WTC11 (cell line): ENCODE measurements around the gene CCNYL1. TPM values are rescaled to one million over a fixed set of nuclear protein-coding genes. Genes with fewer than 3 reads are reported as not detected.

Source experiments
- ATAC-seq: fragments of 200-7000 bp; cut with Tn5 transposase; 2 replicates; pipeline ENCODE4 v1.10.0; 2021; ENCODE audit warnings: mild to moderate bottlenecking, moderate library complexity
- CTCF ChIA-PET: fragments of 300-600 bp; sonication (Branson Sonifier 250); formaldehyde crosslinking; loops from one replicate; lab custom pipeline; 2021; ENCODE audit warnings: antibody characterized with exemption; lab: Charles Lee
- POLR2A ChIA-PET: fragments of 350-600 bp; sonication (Branson Sonifier 250); formaldehyde crosslinking; loops from one replicate; lab custom pipeline; 2021; ENCODE audit warnings: antibody characterized with exemption; lab: Charles Lee
- DNase-seq: peaks from one replicate; pipeline ENCODE4 v3.0.0; 2021; ENCODE audit warnings: low spot score
- H3K27ac Mint-ChIP-seq: 2 replicates; pipeline ENCODE4 v1.8.0; 2021; ENCODE audit warnings: mixed read lengths
- H3K27me3 Mint-ChIP-seq: 2 replicates; pipeline ENCODE4 v1.8.0; 2021; ENCODE audit warnings: low read depth, mild to moderate bottlenecking, moderate library complexity, mixed read lengths
- H3K36me3 Mint-ChIP-seq: 2 replicates; pipeline ENCODE4 v1.8.0; 2021; ENCODE audit warnings: mixed read lengths
- H3K4me1 Mint-ChIP-seq: 2 replicates; pipeline ENCODE4 v1.8.0; 2022; ENCODE audit warnings: mixed read lengths
- H3K4me3 Mint-ChIP-seq: 2 replicates; pipeline ENCODE4 v1.8.0; 2021; ENCODE audit warnings: mild to moderate bottlenecking, moderate library complexity, mixed read lengths
- H3K9me3 Mint-ChIP-seq: 2 replicates; pipeline ENCODE4 v1.8.0; 2021; ENCODE audit warnings: mixed read lengths
- GABPB1 ChIP-seq: sonication (generic); formaldehyde crosslinking; IDR thresholded peaks from 2 replicates; pipeline ENCODE4 v1.8.1; 2023; ENCODE audit warnings: mild to moderate bottlenecking, missing genetic modification reagents
- JAZF1 ChIP-seq: fragments of 250-450 bp; sonication (Bioruptor Pico); IDR thresholded peaks from 2 replicates; pipeline ENCODE4 v1.9.0; 2021; ENCODE audit warnings: moderate library complexity, mild to moderate bottlenecking, inconsistent platforms
- KAT7 ChIP-seq: sonication (generic); formaldehyde crosslinking; IDR thresholded peaks from 2 replicates; pipeline ENCODE4 v1.8.1; 2023; ENCODE audit warnings: missing genetic modification reagents, mild to moderate bottlenecking, borderline replicate concordance
- MXD4 ChIP-seq: fragments of 250-450 bp; sonication (Bioruptor Pico); IDR thresholded peaks from 2 replicates; pipeline ENCODE4 v1.8.0; 2021; ENCODE audit warnings: mild to moderate bottlenecking, moderate library complexity, borderline replicate concordance
- MYBL2 ChIP-seq: sonication (generic); formaldehyde crosslinking; IDR thresholded peaks from 2 replicates; pipeline ENCODE4 v1.8.1; 2023; ENCODE audit warnings: mild to moderate bottlenecking, moderate library complexity, missing genetic modification reagents
- NFATC4 ChIP-seq: fragments of 250-450 bp; sonication (Bioruptor Pico); IDR thresholded peaks from 2 replicates; pipeline ENCODE4 v1.9.0; 2021; ENCODE audit warnings: mild to moderate bottlenecking
- NFE2L1 ChIP-seq: sonication (generic); formaldehyde crosslinking; IDR thresholded peaks from 2 replicates; pipeline ENCODE4 v1.8.1; 2023; ENCODE audit warnings: missing genetic modification reagents
- SOX15 ChIP-seq: fragments of 250-450 bp; sonication (Bioruptor Pico); IDR thresholded peaks from 2 replicates; pipeline ENCODE4 v1.9.0; 2021; ENCODE audit warnings: mild to moderate bottlenecking
- TCF7 ChIP-seq: sonication (generic); formaldehyde crosslinking; IDR thresholded peaks from 2 replicates; pipeline ENCODE4 v1.8.0; 2022; ENCODE audit warnings: mild to moderate bottlenecking, low read depth, missing genetic modification reagents, moderate library complexity
- TEAD4 ChIP-seq: sonication (generic); formaldehyde crosslinking; IDR thresholded peaks from 2 replicates; pipeline ENCODE4 v1.8.0; 2022; ENCODE audit warnings: mild to moderate bottlenecking, missing genetic modification reagents
- TP53 ChIP-seq: sonication (generic); formaldehyde crosslinking; IDR thresholded peaks from 2 replicates; pipeline ENCODE4 v1.8.1; 2023; ENCODE audit warnings: mild to moderate bottlenecking, missing genetic modification reagents
- ZNF219 ChIP-seq: sonication (generic); formaldehyde crosslinking; IDR thresholded peaks from 2 replicates; pipeline ENCODE4 v1.8.0; 2023; ENCODE audit warnings: missing genetic modification reagents, mild to moderate bottlenecking, borderline replicate concordance
- total RNA-seq: library from RNA; stranded (reverse); gene quantifications from 3 replicates; pipeline ENCODE4 v1.2.3, GENCODE V29; 2021
- TF ChIP-seq, protein P1 (sequence below): fragments of 250-450 bp; sonication (Bioruptor Pico); IDR thresholded peaks from 2 replicates; pipeline ENCODE4 v1.8.0; 2021; ENCODE audit warnings: mild to moderate bottlenecking
- TF ChIP-seq, protein P2 (sequence below): sonication (generic); formaldehyde crosslinking; IDR thresholded peaks from 2 replicates; pipeline ENCODE4 v1.8.0; 2022; ENCODE audit warnings: mild to moderate bottlenecking, missing genetic modification reagents
- TF ChIP-seq, protein P3 (sequence below): fragments of 250-450 bp; sonication (Bioruptor Pico); IDR thresholded peaks from 2 replicates; pipeline ENCODE4 v1.9.0; 2021; ENCODE audit warnings: mild to moderate bottlenecking, borderline replicate concordance
- TF ChIP-seq, protein P4 (sequence below): sonication (generic); formaldehyde crosslinking; IDR thresholded peaks from 2 replicates; pipeline ENCODE4 v1.8.1; 2023; ENCODE audit warnings: mild to moderate bottlenecking, missing genetic modification reagents
- TF ChIP-seq, protein P5 (sequence below): sonication (generic); formaldehyde crosslinking; IDR thresholded peaks from 2 replicates; pipeline ENCODE4 v1.8.1; 2023; ENCODE audit warnings: mild to moderate bottlenecking, missing genetic modification reagents
- TF ChIP-seq, protein P6 (sequence below): sonication (generic); formaldehyde crosslinking; IDR thresholded peaks from 2 replicates; pipeline ENCODE4 v1.8.0; 2022; ENCODE audit warnings: mild to moderate bottlenecking, missing genetic modification reagents

The CCNYL1 gene
- total RNA-seq, 1 experiment from 2014 or later: 31.6 TPM

DNA sequence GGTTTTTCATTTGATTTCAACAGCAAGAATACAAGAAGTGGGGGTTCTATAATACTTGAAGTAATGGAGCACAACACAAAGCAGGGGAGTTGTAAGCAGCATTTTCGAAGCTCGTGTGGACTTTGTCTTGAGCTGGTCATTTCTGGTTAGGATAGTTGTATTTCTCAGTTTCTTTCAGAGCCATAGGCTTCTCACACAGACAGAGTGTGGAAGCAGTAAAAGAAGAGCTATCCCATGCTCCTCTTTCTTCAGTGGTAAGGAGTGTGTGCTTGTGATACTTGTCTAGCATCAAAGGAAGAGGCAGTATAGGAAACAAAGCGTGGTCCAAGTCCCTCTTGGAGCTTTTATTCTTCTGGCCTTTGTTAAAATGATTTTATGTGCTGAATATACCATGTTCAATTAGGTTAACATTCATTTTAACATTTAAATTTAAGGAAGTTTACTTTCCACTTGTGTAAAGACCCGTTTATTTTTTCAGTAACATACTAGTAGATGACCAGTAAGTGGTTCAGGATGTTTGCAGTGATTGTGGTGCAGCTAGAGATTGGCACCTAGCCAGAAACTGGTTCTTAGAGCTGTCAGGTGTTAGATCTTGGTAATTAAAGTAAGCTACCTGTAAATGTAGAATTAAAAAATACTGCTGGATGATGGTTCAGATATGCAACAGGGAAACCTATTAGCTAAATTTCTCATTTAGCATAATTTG lies 14.6 kb downstream of the CCNYL1 start:
- Mint-ChIP-seq H3K36me3 (peaks cover 6% of the 10 kb centered on the region), H3K27ac (peak overlapping the region; percentile 57), H3K4me3 (no peak overlapping the region), H3K4me1 (peaks cover 17% of the 10 kb centered on the region), H3K27me3 (no peaks in the 10 kb centered on the region), H3K9me3 (no peaks in the 10 kb centered on the region)
- ChIA-PET POLR2A (interaction anchor here (0.7 to 2.2 kb wide), 2 partner anchors 14 to 15 kb away, joined by 5 read pairs; partner anchors contain the start of gene CCNYL1), CTCF (interaction anchor here (0.7 to 3.2 kb wide), 4 partner anchors 15 to 346 kb away, joined by 3 to 17 read pairs (median 5); partner anchors contain the start of genes CCNYL1 and METTL21A)
- TF ChIP-seq, protein P1, sequence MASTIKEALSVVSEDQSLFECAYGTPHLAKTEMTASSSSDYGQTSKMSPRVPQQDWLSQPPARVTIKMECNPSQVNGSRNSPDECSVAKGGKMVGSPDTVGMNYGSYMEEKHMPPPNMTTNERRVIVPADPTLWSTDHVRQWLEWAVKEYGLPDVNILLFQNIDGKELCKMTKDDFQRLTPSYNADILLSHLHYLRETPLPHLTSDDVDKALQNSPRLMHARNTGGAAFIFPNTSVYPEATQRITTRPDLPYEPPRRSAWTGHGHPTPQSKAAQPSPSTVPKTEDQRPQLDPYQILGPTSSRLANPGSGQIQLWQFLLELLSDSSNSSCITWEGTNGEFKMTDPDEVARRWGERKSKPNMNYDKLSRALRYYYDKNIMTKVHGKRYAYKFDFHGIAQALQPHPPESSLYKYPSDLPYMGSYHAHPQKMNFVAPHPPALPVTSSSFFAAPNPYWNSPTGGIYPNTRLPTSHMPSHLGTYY (CRISPR knock-in tag): no peak
- no peak for TF ChIP-seq NFATC4 (CRISPR knock-in tag)
- TF ChIP-seq TEAD4 (CRISPR knock-in tag): no peak
- TF ChIP-seq ZNF219: no peak
- TF ChIP-seq, protein P2, sequence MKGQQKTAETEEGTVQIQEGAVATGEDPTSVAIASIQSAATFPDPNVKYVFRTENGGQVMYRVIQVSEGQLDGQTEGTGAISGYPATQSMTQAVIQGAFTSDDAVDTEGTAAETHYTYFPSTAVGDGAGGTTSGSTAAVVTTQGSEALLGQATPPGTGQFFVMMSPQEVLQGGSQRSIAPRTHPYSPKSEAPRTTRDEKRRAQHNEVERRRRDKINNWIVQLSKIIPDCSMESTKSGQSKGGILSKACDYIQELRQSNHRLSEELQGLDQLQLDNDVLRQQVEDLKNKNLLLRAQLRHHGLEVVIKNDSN (CRISPR knock-in tag): no peak
- TF ChIP-seq, protein P3, sequence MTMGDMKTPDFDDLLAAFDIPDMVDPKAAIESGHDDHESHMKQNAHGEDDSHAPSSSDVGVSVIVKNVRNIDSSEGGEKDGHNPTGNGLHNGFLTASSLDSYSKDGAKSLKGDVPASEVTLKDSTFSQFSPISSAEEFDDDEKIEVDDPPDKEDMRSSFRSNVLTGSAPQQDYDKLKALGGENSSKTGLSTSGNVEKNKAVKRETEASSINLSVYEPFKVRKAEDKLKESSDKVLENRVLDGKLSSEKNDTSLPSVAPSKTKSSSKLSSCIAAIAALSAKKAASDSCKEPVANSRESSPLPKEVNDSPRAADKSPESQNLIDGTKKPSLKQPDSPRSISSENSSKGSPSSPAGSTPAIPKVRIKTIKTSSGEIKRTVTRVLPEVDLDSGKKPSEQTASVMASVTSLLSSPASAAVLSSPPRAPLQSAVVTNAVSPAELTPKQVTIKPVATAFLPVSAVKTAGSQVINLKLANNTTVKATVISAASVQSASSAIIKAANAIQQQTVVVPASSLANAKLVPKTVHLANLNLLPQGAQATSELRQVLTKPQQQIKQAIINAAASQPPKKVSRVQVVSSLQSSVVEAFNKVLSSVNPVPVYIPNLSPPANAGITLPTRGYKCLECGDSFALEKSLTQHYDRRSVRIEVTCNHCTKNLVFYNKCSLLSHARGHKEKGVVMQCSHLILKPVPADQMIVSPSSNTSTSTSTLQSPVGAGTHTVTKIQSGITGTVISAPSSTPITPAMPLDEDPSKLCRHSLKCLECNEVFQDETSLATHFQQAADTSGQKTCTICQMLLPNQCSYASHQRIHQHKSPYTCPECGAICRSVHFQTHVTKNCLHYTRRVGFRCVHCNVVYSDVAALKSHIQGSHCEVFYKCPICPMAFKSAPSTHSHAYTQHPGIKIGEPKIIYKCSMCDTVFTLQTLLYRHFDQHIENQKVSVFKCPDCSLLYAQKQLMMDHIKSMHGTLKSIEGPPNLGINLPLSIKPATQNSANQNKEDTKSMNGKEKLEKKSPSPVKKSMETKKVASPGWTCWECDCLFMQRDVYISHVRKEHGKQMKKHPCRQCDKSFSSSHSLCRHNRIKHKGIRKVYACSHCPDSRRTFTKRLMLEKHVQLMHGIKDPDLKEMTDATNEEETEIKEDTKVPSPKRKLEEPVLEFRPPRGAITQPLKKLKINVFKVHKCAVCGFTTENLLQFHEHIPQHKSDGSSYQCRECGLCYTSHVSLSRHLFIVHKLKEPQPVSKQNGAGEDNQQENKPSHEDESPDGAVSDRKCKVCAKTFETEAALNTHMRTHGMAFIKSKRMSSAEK: no peak
- TF ChIP-seq SOX15 (CRISPR knock-in tag): no peak
- TF ChIP-seq JAZF1 (CRISPR knock-in tag): no peak
- no peak for TF ChIP-seq TP53 (CRISPR knock-in tag)
- TF ChIP-seq TCF7 (CRISPR knock-in tag): no peak
- no peak for TF ChIP-seq NFE2L1 (CRISPR knock-in tag)
- no peak for TF ChIP-seq GABPB1 (CRISPR knock-in tag)
- no peak for TF ChIP-seq MXD4 (CRISPR knock-in tag)
- TF ChIP-seq, protein P4, sequence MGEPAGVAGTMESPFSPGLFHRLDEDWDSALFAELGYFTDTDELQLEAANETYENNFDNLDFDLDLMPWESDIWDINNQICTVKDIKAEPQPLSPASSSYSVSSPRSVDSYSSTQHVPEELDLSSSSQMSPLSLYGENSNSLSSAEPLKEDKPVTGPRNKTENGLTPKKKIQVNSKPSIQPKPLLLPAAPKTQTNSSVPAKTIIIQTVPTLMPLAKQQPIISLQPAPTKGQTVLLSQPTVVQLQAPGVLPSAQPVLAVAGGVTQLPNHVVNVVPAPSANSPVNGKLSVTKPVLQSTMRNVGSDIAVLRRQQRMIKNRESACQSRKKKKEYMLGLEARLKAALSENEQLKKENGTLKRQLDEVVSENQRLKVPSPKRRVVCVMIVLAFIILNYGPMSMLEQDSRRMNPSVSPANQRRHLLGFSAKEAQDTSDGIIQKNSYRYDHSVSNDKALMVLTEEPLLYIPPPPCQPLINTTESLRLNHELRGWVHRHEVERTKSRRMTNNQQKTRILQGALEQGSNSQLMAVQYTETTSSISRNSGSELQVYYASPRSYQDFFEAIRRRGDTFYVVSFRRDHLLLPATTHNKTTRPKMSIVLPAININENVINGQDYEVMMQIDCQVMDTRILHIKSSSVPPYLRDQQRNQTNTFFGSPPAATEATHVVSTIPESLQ (CRISPR knock-in tag): no peak
- TF ChIP-seq, protein P5, sequence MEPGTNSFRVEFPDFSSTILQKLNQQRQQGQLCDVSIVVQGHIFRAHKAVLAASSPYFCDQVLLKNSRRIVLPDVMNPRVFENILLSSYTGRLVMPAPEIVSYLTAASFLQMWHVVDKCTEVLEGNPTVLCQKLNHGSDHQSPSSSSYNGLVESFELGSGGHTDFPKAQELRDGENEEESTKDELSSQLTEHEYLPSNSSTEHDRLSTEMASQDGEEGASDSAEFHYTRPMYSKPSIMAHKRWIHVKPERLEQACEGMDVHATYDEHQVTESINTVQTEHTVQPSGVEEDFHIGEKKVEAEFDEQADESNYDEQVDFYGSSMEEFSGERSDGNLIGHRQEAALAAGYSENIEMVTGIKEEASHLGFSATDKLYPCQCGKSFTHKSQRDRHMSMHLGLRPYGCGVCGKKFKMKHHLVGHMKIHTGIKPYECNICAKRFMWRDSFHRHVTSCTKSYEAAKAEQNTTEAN (CRISPR knock-in tag): no peak
- TF ChIP-seq, protein P6, sequence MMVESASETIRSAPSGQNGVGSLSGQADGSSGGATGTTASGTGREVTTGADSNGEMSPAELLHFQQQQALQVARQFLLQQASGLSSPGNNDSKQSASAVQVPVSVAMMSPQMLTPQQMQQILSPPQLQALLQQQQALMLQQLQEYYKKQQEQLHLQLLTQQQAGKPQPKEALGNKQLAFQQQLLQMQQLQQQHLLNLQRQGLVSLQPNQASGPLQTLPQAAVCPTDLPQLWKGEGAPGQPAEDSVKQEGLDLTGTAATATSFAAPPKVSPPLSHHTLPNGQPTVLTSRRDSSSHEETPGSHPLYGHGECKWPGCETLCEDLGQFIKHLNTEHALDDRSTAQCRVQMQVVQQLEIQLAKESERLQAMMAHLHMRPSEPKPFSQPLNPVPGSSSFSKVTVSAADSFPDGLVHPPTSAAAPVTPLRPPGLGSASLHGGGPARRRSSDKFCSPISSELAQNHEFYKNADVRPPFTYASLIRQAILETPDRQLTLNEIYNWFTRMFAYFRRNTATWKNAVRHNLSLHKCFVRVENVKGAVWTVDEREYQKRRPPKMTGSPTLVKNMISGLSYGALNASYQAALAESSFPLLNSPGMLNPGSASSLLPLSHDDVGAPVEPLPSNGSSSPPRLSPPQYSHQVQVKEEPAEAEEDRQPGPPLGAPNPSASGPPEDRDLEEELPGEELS (CRISPR knock-in tag): no peak
- no peak for TF ChIP-seq MYBL2 (CRISPR knock-in tag)
- TF ChIP-seq KAT7: no peak
- no peak for DNase-seq
- no peak for ATAC-seq
